NCI-H1436 treated with DMSO at 0.1 percent for 48 hours (cell line): ENCODE data around the gene DNAJB1.
"Not testable (repeated sequence)": the region's sequence is repeated elsewhere in the genome, so short reads cannot be mapped to it uniquely, and the experiment has no call there.

Experiments
- DNase-seq: peaks from one replicate; lab custom pipeline; 2025; lab: John Stamatoyannopoulos, UW

The DNAJB1 gene

DNA sequence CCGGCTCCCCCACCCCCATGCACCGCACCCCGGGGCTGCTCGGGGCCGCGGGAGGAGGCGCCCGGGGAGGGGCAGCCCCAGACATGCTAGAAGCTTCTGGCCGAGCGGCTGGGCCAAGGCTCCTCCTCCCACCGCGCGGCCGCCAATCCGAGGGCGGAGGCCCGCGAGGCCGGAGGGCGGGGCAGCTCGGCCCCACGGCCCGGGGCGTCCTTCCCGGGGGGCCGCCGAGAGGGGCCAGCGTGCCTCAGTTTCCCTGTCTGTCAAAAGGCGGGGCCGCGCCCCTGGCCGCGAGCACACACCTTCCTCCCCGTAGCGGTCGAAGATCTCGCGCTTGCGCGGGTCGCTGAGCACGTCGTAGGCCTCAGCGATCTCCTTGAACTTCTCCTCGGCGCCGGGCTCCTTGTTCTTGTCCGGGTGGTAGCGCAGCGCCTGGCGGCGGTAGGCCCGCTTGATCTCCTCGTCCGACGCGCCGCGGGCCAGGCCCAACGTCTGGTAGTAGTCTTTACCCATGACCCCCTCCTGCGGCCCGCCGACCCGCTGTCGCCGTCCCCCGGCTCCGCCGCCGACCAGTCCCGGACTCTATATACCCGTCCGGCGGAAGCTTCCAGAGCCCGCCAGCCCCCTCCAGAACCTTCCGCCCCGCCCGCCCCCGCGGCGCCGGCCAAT lies at the start of gene DNAJB1:
Gene DNAJB1 (minus strand): TSS at position 558 of the 666 bp plus-strand sequence. CDS start 48 bp downstream, at position 510.
- DNase-seq = no peak

GRCh38 chr19:14567079-14567478 lies 48.9 kb upstream of the DNAJB1 start:
- DNase-seq = no peak

DNA sequence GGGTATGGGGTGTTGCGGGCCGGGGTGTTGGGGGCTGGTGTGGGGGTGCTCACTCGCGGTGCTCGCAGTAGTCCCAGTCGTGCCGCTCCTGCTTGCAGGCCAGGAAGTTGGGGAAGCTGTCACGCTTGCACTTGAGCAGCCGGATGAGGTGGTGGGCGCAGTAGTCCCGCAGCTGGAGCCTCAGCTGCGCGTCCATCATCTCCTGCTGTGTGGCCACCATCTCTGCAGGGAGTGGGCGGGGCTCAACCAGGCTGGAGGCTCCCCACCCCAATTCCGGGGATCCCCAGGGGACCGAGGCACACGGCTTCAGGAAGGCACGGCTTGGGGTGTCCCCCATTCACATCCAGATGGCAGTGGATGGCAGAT lies 48.5 kb upstream of the DNAJB1 start:
- no peak for DNase-seq

DNA sequence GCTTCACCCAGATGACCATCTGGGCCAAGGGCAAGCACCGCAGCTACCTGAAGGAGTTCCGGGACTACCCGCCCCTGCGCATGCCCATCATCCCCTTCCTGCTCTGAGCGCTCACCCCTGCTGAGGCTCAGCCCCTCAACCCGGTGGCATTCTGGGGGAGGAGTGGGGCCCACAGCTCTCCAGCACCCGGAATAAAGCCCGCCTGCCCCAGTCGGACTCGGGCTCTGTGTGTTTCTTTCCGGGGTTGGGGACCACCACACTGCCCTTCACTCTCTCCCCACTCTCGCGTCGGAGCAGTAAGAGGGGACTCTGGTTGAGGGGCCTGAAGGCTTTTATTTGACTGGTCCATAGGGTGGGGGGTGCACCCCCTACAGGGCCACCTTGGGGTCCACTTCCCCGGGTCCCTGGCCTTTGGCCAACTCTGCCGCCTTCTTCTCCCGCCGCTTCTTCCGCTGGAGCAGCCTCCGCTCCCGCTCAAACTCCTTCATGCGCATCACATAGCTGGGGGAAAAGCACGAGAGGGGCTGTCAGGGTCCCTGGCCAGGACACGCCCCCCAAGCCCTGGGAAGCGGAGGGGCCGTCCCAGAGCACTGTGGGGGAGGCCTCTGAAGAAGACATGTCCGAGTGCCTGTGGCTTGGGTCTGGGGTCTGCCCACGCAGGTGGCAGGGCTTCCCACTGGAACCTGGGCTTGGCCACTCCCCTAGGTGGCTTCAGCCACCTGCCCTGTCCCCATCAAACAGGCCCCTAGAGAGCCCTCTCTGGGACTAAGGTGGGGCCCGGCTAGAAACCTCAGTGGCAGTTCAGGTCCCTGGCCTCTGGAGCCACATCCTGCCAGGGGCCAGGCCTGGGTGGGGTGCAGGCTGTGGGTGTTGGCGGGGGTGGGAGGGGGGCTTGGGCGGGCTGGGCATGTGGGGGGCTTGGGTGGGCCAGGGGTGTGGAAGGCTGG lies 47.8 kb upstream of the DNAJB1 start:
- no peak for DNase-seq

GRCh38 chr19:14565298-14565679 lies 47.1 kb upstream of the DNAJB1 start:
- no peak for DNase-seq

- not testable (repeated sequence) for DNase-seq
Measured at GRCh38 chr19:14564652-14565297, 46.6 kb upstream of the DNAJB1 start.

GRCh38 chr19:14563989-14564651 lies 45.9 kb upstream of the DNAJB1 start:
- DNase-seq = no peak

GRCh38 chr19:14563590-14563926 lies 45.4 kb upstream of the DNAJB1 start:
- no peak for DNase-seq

- DNase-seq = no peak
Measured at GRCh38 chr19:14562660-14563589, 44.7 kb upstream of the DNAJB1 start.

DNA sequence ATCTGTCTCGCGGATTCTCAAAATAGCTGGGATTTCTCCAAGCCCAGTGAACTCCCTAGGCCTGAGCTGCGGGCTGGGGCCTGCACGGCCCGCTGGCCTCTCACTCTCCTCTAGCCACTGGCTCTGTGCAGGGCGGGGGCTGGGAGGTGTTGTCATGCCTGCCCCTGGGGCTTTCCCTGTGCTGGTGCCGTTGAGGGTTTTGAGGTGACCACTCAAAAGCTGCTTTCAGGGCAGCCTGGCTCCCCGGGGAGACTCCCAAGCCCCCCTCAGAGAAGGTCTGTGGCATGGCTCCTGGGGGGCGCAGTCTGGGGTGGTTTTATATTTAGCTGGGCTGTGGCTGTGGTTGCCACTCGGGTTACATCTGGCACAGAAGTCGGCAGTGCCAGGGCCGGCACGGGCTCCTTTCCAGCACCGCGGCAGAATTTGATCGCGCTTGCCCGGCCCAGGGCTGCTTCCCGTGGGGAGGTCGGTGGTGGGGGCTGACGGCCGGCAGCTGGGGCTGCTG lies 43.7 kb upstream of the DNAJB1 start:
- DNase-seq = no peak

DNA sequence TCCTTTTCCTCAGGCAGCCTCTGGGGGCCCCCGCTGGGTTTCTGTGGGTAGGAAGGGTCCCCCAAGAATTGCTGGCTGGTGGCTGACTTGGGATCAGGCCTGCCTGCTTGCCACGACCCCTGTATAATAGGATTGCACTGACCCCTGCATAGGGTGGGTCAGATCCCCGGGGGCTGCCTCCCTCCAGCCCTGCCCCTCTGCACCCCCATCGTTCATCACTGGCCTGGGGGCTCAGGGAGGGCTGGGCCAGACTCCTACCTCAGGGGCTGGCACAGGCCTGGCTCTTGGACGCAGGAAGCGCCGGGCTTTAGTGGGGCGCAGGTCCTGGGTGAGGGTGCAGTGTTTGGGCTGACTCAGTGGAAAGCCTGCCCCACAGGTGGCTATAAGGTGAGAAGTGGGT lies 43.1 kb upstream of the DNAJB1 start:
- DNase-seq = no peak

- DNase-seq = no peak
Measured at GRCh38 chr19:14560776-14561108, 42.5 kb upstream of the DNAJB1 start.

- no peak for DNase-seq
Measured at GRCh38 chr19:14559916-14560775, 41.9 kb upstream of the DNAJB1 start.

DNA sequence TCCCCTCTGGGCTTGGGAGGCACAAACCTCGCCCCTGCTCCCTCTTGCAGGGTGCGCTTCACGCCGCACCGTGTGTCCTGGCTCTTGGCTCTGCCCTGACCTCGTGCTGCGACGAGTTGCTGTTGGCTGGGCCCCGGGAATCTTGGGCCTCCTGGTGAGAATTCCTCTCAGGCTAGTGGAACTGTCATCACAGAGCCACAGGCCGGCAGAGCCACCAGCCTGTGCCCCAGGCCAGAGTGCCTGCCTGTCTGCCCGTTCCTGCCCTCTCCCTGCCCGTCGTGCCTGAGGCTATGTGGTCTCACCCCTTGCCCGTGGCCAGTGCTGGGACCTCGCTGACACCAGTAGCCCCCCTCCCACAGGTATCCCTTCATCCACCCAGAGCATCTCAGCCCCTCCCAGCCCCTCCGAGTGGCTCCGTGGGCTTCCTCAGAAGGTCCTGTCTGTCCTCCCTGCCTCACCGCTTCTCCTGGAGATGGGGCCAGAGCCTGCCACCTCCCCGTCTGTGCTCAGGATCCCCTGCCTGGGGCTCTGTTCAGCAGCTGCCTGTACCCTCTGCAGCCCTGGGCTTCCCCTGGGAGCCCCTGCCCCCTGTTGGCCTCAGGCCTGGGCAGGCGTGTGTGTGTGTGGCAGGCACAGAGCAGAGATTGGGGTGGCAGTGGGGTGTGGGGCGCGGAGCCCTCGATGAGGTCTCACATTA lies 40.3 kb upstream of the DNAJB1 start:
- no peak for DNase-seq

- no peak for DNase-seq
Measured at GRCh38 chr19:14556662-14557188, 38.5 kb upstream of the DNAJB1 start.

DNA sequence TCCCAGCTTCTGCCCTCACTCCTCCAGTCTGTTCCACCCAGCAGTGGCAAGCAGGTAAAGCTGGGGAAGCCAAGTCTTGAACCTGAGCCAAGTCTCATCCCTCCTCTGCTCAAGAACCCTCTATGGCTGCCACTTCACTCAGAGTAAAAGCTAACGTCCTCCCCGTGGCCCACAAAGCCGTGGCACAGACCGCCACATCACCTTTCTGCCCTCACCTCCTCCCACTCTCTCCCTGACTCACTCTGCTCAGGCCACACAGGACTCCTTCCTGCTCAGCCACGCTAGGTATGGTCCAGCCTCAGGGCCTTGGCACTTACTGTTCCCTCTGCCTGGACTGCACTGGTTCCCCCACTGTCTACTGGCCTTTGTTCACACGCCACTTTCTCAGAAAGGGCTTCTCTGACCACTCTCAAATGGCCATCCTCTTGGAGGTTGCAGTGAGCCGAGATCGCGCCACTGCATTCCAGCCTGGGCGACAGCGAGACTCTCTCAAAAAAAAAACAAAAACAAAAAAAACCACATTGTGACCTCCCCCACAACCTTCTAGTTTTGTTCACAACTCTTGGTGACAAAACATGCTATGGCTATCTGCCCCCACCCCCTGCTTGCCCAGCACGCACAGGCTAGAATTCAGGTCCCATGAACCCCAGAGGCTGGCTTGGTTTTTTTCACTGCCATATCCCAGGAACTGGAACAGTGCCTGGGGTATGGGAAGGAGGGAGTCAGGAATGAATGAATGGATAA lies 37.9 kb upstream of the DNAJB1 start:
- DNase-seq = no peak

- no peak for DNase-seq
Measured at GRCh38 chr19:14554382-14554812, 36.2 kb upstream of the DNAJB1 start.

DNA sequence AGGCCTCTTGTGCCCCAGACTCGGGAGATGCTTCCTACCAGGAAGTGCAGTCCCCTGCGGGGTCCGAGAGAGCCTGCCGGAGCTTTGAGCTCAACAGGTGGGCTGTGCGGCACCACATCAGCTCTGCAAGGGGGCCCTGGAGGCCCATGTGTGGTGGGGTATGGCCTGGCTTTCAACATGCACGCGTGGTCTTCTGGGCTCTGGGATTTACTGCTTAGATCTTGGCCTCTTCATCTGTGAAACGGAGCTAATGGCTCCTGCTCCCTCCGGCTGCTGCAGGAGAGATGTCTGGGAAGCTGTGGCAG lies 35.7 kb upstream of the DNAJB1 start:
- DNase-seq = no peak
